Epithelial cell of umbilical artery (primary cell): ENCODE data around the gene CTSS. TPM values are rescaled to one million over a fixed set of nuclear protein-coding genes. Genes with fewer than 3 reads are reported as not detected.

Experiments
- total RNA-seq: library from RNA; depleted of rRNA; stranded (reverse); fragments of >200 nt; gene quantifications from 2 replicates; pipeline ENCODE4 v1.2.3, GENCODE V29; 2014

The CTSS gene
- 31.9 and 37.0 TPM in 2 replicates for total RNA-seq

DNA sequence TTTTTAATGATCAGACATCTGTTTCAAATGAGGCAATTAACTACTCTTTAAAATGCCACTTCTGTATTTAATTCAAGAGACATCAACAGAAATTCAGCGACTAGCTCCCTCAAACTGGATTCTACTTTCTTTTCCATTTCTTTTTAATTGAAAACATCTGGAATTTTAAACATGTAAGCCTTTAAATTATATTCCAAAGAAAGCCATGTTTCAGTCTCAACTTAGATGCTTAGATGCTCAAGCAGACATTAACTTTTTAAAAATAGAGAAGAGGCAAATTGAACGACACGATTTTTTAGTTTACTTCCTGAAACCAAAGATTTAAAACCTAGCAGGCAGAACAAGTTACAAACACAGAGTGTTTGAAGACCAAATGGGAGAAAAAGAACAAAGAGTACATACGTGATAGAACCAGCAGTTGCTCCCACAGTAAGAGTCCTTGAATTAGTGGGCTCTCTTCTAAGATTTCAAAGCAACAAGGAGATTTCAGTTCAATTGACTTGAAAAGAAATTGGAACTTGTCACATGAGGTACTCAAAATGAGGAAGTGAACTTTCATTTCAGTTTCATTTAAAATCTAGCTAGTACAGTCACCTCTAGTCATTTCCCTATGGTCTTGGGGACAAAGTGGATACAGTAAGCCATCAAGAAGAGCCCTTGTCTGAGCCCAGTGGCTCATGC is at the start of gene CTSS:
Gene CTSS (minus strand): TSS at position 483 of the 681 bp plus-strand sequence. CDS start 1,015 bp downstream, outside the sequence.

DNA sequence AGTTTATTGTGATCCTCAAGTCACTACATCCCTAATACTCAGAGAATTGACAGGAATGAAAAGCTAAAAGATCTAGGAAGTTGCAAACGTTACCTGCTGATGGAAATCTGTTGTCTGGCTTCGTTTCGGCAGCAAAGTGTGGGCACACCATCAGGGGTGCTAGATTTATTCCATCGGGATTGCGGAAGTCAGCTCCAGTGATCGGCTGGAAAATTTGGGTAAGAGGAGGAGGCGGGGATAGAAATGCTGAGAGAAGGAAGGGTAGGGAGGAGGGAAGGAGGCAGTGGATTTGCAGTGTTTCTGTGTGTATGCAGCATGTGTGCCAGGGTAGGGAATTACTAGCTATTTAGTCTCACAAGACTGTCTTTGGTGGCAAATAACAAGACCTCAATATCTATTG is 42.5 kb upstream of the CTSS start, which contains the start of gene CTSK:
Gene CTSK (minus strand): TSS at position 140 of the 400 bp plus-strand sequence. CDS start 1,455 bp downstream, outside the sequence.

DNA sequence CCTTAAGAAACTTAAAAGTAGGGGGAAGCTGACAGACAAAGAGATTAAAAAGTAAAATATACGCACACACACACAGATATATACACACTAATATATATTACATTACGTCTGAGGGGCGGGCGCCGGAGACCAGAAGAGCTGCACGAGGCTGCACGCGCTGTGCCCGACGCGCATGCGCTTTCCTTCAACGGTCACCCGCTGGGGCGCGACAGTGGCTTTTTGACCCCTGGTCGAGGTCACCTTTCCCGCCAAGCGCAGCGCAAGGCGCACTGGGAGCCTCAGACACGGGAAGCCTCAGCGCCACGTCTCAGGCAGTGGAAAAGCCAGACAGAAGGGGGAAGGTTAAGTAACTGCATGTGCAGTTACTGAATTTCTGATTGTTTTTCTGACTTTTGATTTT is 44.9 kb downstream of the CTSS start, which contains the start of gene HORMAD1:
Gene HORMAD1 (minus strand): TSS at position 193 of the 400 bp plus-strand sequence. CDS start 1,390 bp downstream, outside the sequence.

DNA sequence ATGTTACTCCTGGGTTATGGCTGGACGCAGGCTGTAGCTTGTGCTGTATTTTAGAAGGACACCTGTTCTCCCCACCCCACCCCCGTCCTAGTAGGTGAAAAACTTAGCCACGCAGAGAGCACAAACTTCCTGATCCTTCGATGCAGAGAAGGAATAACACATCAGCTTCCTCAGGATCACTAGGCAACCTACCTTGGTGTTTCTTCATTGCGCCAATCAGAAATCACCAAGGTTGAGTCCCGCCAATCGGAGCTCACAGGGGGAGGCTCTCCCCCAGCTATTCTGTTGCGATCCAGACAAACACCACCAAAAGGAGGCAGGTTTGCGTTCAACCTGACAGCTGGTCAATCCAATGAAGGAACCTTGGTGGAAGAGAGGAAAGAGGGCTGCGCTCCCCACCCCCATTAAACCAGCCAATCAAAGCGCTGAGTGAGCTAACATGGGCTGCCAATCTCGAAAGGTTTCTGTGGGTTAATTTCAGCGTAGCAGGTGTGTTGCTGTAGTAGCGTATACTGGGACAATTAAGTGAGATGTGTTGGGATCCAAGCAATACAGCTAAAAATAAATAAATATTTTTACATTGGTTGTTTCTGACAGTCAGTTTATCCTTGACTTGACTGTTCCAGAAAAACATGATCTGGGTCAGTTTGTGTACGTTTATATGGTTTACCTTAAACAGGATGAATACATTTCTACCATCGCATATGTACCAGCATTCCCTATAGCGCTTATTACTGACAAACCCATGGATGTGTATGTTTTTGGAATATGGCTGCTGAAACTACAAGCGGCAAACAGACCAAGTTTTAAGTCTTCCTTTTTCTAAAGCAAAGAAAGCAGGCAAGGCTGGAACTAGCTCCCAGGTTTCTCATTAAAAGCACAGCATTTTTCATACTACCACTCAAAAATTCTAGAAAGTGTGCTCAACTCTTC is 68.3 kb downstream of the CTSS start, which contains the start of gene GOLPH3L:
Gene GOLPH3L (minus strand): TSS at position 160 of the 933 bp plus-strand sequence. CDS start 2,316 bp downstream, outside the sequence.

Other genes starting within 250 kb of the CTSS start
- 0.30 and 0.32 TPM in 2 replicates for gene ADAMTSL4, start 216.4 kb downstream of the CTSS start, total RNA-seq
- 272 and 333 TPM in 2 replicates for gene MCL1, start 186.2 kb downstream of the CTSS start, total RNA-seq
- gene ENSA, start 136.2 kb downstream of the CTSS start, total RNA-seq: 109 and 122 TPM in 2 replicates
- gene GOLPH3L, start 68.6 kb downstream of the CTSS start, total RNA-seq: 8.8 and 12.8 TPM in 2 replicates
- gene HORMAD1, start 44.9 kb downstream of the CTSS start, total RNA-seq: 0.32 TPM in 1 of 2 replicates, not detected in the other
- gene CTSK, start 42.5 kb upstream of the CTSS start, total RNA-seq: 1.9 and 8.7 TPM in 2 replicates
- gene ARNT, start 110.8 kb upstream of the CTSS start, total RNA-seq: 14.0 and 28.4 TPM in 2 replicates
- not detected in 2 replicates for gene CTXND2, start 121.4 kb upstream of the CTSS start, total RNA-seq
- 28.9 and 42.6 TPM in 2 replicates for gene SETDB1, start 160.6 kb upstream of the CTSS start, total RNA-seq
- gene CERS2, start 209.1 kb upstream of the CTSS start, total RNA-seq: 61.1 and 71.1 TPM in 2 replicates
- gene ANXA9, start 216.5 kb upstream of the CTSS start, total RNA-seq: not detected in 2 replicates
- 4.5 and 6.2 TPM in 2 replicates for gene MINDY1, start 241.1 kb upstream of the CTSS start, total RNA-seq
- 4.2 and 5.0 TPM in 2 replicates for gene PRUNE1, start 242.7 kb upstream of the CTSS start, total RNA-seq